SK-N-SH (cell line): ENCODE results near the gene FGD2.

Experiments used
- CTCF ChIP-seq: fragments of 200-600 bp; sonication (generic); IDR thresholded peaks from 2 replicates; pipeline ENCODE4 v1.6.1; 2017; ENCODE audit warnings: antibody characterized with exemption, mild to moderate bottlenecking, moderate library complexity
- EP300 ChIP-seq, 2 experiments: IDR thresholded peaks; 2 replicates each; pipeline versions ENCODE4 v1.4.0 to v1.6.1; 2012; ENCODE audit warnings: borderline replicate concordance in 1 of 2, low read depth in 1 of 2, low read length in 1 of 2
- JUND ChIP-seq: IDR thresholded peaks from 2 replicates; pipeline ENCODE4 v1.4.0; 2012
- MXI1 ChIP-seq: IDR thresholded peaks from 2 replicates; pipeline ENCODE4 v1.6.1; 2012; ENCODE audit warnings: mild to moderate bottlenecking, low read depth, low read length, improper control_type of control experiment
- POLR2AphosphoS5 ChIP-seq: IDR thresholded peaks from 2 replicates; pipeline ENCODE4 v1.6.1; 2012; ENCODE audit warnings: low read depth, low read length
- RAD21 ChIP-seq: IDR thresholded peaks from 2 replicates; pipeline ENCODE4 v1.6.1; 2012; ENCODE audit warnings: mild to moderate bottlenecking, low read length
- TF ChIP-seq, protein P1 (sequence below): IDR thresholded peaks from 2 replicates; pipeline ENCODE4 v1.6.1; 2012; ENCODE audit warnings: mild to moderate bottlenecking, low read depth, low read length, moderate library complexity

DNA sequence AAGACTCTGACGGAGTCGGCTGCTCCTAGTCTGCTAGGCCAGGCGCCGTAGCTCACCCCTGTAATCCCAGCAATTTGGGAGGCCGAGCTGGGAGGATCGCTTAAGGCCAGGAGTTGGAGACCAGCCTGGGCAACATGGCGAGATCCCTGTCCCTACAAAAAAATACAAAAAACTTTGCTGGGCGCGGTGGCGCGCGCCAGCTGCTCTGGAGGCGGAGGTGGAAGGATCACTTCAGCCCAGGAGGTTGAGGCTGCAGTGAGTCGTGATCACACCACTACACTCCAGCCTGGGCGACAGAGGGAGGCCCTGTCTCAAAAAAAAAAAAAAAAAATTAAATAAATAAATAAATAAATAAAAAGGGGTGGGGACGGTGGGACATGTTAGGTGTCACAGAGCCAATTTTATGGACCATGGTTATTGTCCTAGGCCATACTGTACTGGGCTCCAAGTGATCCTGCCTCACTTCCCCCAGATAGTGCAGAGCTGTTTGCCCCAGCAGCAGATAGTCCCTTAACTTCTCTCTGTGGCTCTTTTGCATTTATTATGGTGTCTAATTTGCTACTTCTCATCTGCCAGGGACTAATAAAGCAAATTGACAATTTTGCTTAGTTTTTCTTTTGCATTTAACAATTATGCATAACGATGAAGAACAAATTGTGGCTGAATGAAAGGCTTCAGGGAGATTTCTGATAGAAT, 45.8 kb upstream of the FGD2 start:
- TF ChIP-seq, protein P1, sequence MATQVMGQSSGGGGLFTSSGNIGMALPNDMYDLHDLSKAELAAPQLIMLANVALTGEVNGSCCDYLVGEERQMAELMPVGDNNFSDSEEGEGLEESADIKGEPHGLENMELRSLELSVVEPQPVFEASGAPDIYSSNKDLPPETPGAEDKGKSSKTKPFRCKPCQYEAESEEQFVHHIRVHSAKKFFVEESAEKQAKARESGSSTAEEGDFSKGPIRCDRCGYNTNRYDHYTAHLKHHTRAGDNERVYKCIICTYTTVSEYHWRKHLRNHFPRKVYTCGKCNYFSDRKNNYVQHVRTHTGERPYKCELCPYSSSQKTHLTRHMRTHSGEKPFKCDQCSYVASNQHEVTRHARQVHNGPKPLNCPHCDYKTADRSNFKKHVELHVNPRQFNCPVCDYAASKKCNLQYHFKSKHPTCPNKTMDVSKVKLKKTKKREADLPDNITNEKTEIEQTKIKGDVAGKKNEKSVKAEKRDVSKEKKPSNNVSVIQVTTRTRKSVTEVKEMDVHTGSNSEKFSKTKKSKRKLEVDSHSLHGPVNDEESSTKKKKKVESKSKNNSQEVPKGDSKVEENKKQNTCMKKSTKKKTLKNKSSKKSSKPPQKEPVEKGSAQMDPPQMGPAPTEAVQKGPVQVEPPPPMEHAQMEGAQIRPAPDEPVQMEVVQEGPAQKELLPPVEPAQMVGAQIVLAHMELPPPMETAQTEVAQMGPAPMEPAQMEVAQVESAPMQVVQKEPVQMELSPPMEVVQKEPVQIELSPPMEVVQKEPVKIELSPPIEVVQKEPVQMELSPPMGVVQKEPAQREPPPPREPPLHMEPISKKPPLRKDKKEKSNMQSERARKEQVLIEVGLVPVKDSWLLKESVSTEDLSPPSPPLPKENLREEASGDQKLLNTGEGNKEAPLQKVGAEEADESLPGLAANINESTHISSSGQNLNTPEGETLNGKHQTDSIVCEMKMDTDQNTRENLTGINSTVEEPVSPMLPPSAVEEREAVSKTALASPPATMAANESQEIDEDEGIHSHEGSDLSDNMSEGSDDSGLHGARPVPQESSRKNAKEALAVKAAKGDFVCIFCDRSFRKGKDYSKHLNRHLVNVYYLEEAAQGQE, result no peak
- TF ChIP-seq RAD21 (no peak), CTCF (no peak), EP300 (IDR thresholded peaks at IDR 0.05; ENCODE audit: borderline replicate concordance in 1 of 2, low read depth in 1 of 2, low read length in 1 of 2) (no peak), POLR2AphosphoS5 (no peak), MXI1 (no peak), JUND (no peak)
